HK-2 (cell line): ENCODE results near the gene SLC41A1.

Experiments used
- DNase-seq: peaks from one replicate; pipeline ENCODE4 v3.0.0-alpha.2; 2018; ENCODE audit not compliant: unreplicated experiment

Gene SLC41A1

GRCh38 chr1:205822397-205822796 lies 9.4 kb upstream of the SLC41A1 start:
- DNase-seq: no peak

DNA sequence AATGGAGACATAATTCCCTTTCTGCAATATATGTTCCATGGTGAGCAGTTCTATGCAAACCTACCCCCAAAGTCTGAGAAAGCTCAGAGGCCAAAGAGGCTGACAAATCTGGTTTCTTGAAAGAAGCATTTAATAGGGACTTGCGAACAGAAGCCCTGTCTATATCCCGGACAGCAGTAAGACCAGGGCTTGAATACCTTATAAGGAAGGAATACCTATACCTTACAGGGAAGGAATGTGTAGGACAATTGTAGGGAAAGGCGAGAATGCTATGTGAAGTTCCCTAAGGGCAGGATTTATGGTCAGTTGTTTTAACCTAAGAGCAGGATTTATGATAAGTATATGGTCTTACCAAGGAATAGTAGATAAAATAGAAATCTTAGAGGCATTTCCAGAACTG lies 5.0 kb upstream of the SLC41A1 start:
- no peak for DNase-seq

DNA sequence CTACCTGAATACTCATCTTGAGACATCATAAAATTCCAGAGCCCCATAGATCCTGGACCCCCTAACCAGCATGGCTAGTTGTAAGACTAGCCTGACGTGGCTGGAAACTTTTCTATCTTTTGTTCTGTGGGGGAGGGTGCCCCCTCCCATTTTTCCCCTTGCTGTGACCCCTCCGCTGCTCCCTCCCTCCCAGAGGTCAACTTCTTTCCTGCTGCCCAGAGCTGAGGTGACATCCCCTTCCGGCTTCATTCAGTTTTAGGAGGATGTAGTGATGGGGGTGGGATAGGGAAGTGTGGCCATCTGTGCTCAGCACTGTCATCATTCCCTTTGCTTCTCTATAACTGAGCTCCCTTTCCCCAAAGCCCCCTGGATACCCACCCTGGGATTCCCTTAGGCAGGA lies 4.4 kb upstream of the SLC41A1 start:
- DNase-seq: no peak

GRCh38 chr1:205813755-205814058 lies 709 bp upstream of the SLC41A1 start:
- no peak for DNase-seq

- DNase-seq: peak; percentile 51
Observed at GRCh38 chr1:205812271-205812877, 624 bp downstream of the SLC41A1 start.

GRCh38 chr1:205811660-205812059 lies 1.3 kb downstream of the SLC41A1 start:
- no peak for DNase-seq

DNA sequence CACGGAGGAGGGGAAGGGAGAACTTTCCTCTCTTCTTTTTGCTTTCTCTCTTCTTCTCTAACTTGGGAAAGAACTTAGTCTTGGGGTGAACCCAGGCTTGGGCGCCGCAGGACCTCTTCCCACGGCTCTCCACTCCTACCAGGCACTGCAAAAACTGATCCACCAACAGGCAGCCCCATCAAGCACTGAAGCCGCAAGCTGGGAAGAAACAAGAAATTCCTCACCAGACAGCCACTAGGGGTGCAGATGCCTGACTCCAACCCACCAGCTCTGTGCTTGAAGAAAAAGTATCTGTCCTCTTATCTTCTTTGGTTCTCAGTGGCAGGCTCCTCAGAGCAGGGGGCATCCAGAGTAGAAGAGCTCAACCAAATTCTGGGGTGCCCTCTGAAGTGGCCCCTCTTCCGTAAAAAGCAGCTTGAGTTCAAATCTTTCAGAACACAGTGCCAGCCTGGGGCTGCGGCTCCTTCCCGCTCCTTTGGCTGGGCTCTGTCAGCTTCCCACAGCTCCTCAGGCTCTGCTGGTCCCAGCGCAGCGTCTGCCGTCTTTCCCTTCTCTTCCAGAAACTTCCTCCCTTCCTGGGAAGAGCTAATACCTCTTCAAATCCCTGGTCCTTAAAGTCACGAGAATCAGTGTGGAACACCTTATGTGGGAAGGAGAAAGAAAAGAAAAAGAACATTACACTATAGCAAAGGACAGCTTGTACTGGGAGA lies 2.4 kb downstream of the SLC41A1 start:
- DNase-seq: no peak

- no peak for DNase-seq
Observed at GRCh38 chr1:205809942-205810345, 3.1 kb downstream of the SLC41A1 start.

DNA sequence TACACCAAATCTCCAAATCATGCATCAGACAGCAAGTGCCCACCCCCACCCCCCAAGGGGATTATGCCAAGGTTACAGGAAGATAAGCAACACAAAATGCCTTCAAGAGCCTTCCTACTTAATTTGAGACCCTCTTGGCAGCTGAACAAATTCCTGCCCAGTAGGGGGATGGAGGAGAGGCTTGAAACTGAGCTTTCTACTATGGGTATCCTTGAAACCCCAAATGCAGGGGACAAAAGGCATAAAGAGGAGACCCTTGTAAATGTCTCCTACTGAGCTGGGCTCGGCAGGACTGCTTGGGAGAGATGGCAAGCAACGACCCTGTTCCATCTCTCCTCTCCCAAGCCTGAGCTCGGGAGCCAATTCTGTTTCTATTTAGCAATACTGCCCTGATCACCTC lies 3.5 kb downstream of the SLC41A1 start:
- no peak for DNase-seq

DNA sequence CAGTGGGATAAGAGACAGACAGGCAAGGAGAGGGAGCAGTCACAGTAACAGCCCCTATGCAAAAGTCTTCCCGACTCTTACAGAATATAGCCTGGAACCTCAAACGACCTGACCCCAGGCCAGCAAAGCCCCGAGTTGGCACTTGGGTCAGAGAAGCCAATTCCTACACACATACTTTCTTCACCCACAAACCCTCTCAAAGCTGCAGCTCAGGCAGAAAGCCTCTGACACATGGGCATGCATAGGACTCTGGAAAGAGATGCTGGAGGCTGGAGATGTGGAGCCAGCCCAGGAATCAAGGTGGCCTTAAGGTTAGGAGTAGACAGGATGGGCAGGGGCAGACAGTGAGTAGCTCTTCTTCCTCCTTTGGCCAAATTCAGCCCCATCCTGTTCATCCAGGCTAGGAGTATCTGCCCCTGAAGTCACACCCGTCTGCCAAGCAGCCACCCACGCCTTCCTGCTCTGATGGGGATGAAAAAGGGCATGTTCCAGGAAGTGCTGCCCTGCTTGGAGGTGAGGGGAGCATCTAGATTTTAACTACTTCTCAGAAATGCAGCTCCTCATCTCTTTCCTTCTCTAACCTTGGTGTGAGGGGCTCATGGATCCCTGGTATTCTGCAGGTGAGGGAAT lies 7.8 kb downstream of the SLC41A1 start:
- DNase-seq: no peak

- no peak for DNase-seq
Observed at GRCh38 chr1:205804605-205805004, 8.4 kb downstream of the SLC41A1 start.

- no peak for DNase-seq
Observed at GRCh38 chr1:205803986-205804385, 9.0 kb downstream of the SLC41A1 start.

GRCh38 chr1:205802060-205802459 lies 10.9 kb downstream of the SLC41A1 start:
- no peak for DNase-seq

DNA sequence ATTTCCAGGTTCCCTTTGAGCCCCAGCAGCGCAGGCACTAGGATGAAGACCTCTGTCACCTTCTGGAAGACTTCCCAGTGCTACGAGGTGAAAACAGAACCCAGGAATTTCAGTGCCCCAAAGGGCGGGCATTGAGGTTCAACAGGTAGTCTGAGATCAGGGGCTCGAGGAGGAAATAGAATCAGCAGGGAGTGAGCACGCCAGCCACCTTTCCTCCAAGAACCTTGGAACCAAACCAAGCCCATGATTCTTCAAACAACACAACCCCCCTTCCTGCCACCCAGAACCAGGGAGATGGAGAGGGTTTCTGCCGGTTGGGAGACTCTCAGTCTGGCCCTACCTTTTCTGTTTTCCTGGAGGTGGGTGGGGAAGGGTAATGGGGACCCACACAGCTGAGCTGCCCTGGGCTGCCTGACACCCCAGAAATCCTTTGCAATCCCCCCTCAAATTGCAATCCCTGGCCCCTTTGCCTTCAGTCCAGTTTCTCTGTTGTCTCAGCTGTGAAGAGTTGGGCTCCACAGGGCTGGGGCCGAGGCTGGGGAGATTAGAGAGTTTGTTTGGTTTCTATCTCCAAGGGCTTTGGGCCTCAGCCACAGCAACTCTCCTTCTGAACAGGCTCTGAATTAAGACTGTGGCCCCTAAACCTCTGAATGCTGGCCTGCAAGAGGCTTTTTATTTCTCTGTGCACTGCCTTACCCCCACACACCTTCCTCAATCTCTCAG lies 11.9 kb downstream of the SLC41A1 start:
- no peak for DNase-seq

GRCh38 chr1:205800427-205800826 lies 12.6 kb downstream of the SLC41A1 start:
- DNase-seq: no peak

GRCh38 chr1:205798577-205798976 lies 14.4 kb downstream of the SLC41A1 start:
- DNase-seq: no peak

DNA sequence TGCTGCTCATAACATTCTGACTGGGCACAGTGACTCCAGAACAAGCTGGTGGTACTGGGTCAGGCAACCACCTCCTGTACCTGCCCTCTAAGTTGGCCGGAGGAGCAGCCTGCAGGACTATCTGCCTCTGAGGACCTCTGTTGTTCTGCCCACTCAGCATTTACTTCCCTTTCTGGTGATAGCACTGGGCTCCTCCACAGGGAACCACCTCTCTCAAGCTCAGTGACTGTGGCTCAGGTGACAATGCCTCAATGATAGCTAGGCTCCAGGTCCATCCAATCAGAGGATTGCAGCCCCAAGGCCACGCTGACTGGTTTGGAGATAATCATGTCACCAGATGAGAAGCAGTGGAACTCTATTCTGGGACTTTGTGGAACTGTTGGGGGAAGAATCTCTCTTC lies 15.8 kb downstream of the SLC41A1 start:
- DNase-seq: no peak

DNA sequence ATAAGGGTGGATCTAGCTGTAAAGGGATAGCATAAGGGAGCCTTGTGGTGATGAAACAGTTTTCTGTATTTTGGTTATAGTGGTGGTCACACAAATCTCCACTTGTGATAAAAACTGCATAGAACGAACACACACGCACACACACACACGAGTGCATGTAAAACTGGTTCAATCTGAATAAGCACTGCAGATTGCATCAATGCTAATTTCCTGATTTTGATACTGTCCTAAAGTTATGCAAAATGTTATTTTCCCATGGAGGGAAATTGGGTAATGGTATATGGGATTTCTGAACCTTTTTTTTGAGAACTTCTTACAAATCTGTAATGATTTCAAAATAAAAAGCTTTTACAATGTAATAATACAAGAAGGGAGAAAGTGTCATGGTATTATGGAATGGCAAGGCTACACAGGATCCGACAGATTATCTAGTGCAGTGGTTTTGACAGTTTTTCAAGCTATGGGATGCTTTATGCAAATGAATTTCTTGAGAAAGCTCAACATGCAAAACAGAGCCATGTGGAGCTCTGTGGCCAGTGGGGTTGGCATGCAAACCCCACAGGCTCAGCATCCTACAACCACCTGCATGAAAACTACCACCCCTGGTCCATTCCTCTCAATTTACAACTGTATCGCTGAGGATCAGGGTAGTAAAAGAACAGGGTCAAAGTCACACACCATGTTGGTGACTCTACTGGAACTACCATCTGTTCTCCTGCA lies 18.8 kb downstream of the SLC41A1 start:
- no peak for DNase-seq

DNA sequence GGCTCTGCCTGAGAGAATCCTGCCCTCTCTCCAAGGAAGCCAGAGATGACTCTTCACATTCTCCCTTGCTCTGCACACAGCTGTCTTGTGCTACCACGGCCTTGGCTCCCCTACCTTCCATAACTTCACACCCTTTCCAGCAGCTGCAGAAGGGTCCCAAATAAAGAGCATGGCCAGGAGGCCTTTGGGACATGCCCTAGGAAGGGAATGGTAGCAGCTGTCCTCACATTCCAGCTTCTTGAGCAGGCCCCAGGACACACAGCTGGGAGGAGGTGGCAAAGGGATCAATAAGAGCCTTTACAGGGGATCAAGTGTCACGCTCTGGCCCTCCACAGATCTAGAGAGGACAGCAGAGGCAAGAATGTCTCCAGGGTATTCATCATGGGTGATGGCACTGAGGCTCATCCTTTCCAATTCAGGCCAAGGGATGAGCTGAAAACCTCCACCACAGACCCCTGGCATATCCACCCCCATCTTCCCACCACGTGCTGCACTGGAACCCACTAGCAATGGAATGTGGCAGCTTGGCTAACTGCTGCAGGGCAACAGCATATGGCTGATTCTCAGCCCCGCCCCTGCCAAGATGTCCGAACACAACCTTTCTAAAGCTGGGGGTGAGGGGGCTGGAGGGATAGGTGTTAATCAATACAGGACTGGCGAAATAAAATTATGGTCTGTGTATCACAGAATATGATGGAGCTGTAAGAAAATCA lies 19.9 kb downstream of the SLC41A1 start:
- no peak for DNase-seq

GRCh38 chr1:205792481-205792881 lies 20.5 kb downstream of the SLC41A1 start:
- DNase-seq: no peak

GRCh38 chr1:205791568-205792180 lies 21.3 kb downstream of the SLC41A1 start:
- peak; percentile 64 for DNase-seq
